WERI-Rb-1 (cell line): ENCODE data around the gene IL26.

Source experiments
- DNase-seq: peaks from one replicate; pipeline ENCODE4 v3.0.0-alpha.2; 2020
- H3K27ac ChIP-seq: fragments of 250-450 bp; sonication (Bioruptor Pico); 2 replicates; pipeline ENCODE4 v1.5.1; 2020; ENCODE audit warnings: mild to moderate bottlenecking, moderate library complexity
- H3K27me3 ChIP-seq: fragments of 250-450 bp; sonication (Bioruptor Pico); 2 replicates; pipeline ENCODE4 v1.5.1; 2021; ENCODE audit warnings: mild to moderate bottlenecking, low read depth, moderate library complexity; ENCODE audit not compliant: insufficient read depth, severe bottlenecking
- H3K36me3 ChIP-seq: fragments of 250-450 bp; sonication (Bioruptor Pico); 2 replicates; pipeline ENCODE4 v1.5.1; 2020; ENCODE audit warnings: mild to moderate bottlenecking, moderate library complexity
- H3K4me3 ChIP-seq: 2 replicates; pipeline ENCODE4 v1.5.1; 2011; ENCODE audit warnings: low read depth, mild to moderate bottlenecking, control low read depth, low read length
- H3K9me3 ChIP-seq: fragments of 250-450 bp; sonication (Bioruptor Pico); 2 replicates; pipeline ENCODE4 v1.5.1; 2021; ENCODE audit warnings: mild to moderate bottlenecking, moderate library complexity; ENCODE audit not compliant: severe bottlenecking
- CTCF ChIP-seq: IDR thresholded peaks from 2 replicates; pipeline ENCODE4 v1.5.1; 2011; ENCODE audit warnings: low read depth, mild to moderate bottlenecking, control low read depth, inconsistent platforms, low read length

IL26 gene

GRCh38 chr12:68170726-68171125, 54.9 kb downstream of the IL26 start:
- Histone ChIP-seq H3K27ac (no peak overlapping the region), H3K36me3 (no peaks in the 10 kb centered on the region), H3K9me3 (no peaks in the 10 kb centered on the region), H3K27me3 (no peaks in the 10 kb centered on the region), H3K4me3 (no peak overlapping the region)
- TF ChIP-seq CTCF = no peak
- no peak for DNase-seq

GRCh38 chr12:68169213-68169889, 56.3 kb downstream of the IL26 start:
- H3K4me3 ChIP-seq = no peak overlapping the region
- H3K27ac ChIP-seq = no peak overlapping the region
- DNase-seq = no peak
- H3K36me3 ChIP-seq = no peaks in the 10 kb centered on the region
- no peak for TF ChIP-seq CTCF
- no peaks in the 10 kb centered on the region for H3K27me3 ChIP-seq
- no peaks in the 10 kb centered on the region for H3K9me3 ChIP-seq

GRCh38 chr12:68166317-68166831, 59.2 kb downstream of the IL26 start:
- no peaks in the 10 kb centered on the region for H3K36me3 ChIP-seq
- no peaks in the 10 kb centered on the region for H3K9me3 ChIP-seq
- TF ChIP-seq CTCF = no peak
- no peak for DNase-seq
- no peak overlapping the region for H3K4me3 ChIP-seq
- no peaks in the 10 kb centered on the region for H3K27me3 ChIP-seq
- no peak overlapping the region for H3K27ac ChIP-seq

- Histone ChIP-seq H3K4me3 (no peak overlapping the region), H3K27me3 (no peaks in the 10 kb centered on the region), H3K36me3 (no peaks in the 10 kb centered on the region), H3K27ac (no peak overlapping the region), H3K9me3 (no peaks in the 10 kb centered on the region)
- no peak for DNase-seq
- TF ChIP-seq CTCF = no peak
Measured at GRCh38 chr12:68163560-68164081, 62.0 kb downstream of the IL26 start.

GRCh38 chr12:68162374-68162773, 63.2 kb downstream of the IL26 start:
- H3K9me3 ChIP-seq = no peaks in the 10 kb centered on the region
- no peaks in the 10 kb centered on the region for H3K36me3 ChIP-seq
- no peak for DNase-seq
- no peak overlapping the region for H3K27ac ChIP-seq
- no peaks in the 10 kb centered on the region for H3K27me3 ChIP-seq
- no peak for TF ChIP-seq CTCF
- no peak overlapping the region for H3K4me3 ChIP-seq
